Stimulated activated CD8-positive, alpha-beta memory T cell treated with anti-CD3 and anti-CD28 coated beads, Interleukin-7, amount 100 ng/mL, for 4 hours (primary cell): ENCODE data around the gene CD69.
A peak's percentile ranks its signal among the peaks of the same experiment; 100 is the strongest.
"Not testable (repeated sequence)": the region's sequence is repeated elsewhere in the genome, so short reads cannot be mapped to it uniquely, and the experiment has no call there.

ENCODE experiments used
- DNase-seq, 2 donors: peaks; one replicate each; pipeline ENCODE4 v3.0.0-alpha.2; 2020; ENCODE audit warnings: low read depth in 2 of 2

The CD69 gene

DNA sequence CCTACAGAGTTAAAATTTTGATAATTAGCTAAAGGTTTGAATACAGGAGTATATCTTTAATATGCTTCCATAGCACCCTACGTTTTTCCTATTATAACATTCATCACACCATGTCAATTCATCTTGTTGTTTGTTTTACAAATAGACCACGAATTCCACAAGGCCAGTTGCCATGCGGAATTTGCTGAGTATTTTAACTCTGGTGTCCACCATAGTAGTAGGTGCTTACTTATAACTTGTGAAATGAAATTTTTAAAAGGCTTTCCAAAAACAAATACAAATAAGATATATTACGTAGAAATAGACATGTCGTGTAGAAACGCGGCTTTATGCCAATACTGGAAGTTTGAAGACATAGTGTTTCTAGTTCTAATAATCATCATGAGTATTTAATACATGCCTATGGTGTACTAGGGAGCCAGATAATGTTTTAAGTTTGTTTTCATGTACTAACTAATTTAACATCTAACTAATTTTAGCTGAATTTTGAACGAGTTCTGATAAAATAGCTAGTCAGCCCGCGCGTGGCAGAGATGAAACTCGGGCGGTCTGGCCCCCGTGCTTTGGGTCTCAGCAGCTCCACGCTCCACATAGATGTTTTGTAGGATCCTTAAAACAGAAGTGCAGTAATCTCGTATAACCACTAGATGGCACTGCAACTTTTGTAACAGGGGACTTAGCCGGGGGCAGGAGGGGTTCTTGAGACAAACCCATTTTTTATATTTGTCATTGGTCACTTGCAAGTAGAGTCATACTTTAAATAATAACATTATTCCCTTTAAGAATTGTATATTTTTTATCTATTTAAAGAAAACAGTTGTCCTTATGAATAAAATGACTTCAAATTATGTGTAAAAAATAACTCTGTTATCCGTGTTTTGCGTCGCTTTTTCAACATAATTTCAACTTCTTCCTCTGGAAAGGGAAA lies 10.2 kb downstream of the CD69 start:
- peak in 1 of 2 donors; percentile 42 for DNase-seq

DNA sequence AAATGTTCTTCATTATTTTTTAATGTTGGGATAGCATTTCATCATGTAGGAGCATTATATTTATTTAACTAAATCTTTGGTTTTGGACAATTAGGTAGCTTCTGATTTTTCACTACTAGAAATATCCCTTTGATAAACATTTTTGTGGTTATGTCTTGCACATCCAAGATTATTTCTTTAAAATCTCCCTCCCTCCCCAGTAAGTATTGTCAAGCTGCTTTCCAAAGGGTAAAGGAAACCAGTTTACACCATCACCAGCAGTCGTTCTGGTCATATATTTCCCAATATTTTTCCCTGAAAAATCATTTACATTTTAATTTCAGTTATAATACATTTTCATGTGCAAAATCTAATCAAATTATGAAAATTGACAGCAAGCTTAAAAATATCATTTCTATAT lies 11.1 kb downstream of the CD69 start:
- DNase-seq, result no peak

DNA sequence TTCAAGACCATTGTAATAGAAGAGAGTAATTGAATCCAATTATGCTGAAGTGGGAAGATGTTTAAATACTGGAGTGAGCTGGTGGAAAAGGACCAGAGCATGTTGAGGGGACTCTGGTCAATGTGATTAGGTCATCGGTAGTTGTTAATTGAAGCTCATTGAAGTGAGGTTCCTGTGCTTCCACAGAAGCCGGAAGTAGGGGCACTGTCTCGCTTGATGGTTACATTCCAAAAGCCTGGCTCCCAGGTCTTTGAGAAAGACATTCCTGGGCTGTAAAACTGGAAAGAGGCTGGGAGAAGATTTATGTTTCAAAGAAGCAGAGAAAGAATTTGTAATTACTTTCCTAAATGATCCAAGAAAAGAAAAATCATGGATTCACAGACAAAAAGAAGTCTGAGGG lies 15.5 kb downstream of the CD69 start:
- DNase-seq, result no peak

- no peak for DNase-seq
These were observed 18.0 kb downstream of the CD69 start for GRCh38 chr12:9742661-9743060.

DNA sequence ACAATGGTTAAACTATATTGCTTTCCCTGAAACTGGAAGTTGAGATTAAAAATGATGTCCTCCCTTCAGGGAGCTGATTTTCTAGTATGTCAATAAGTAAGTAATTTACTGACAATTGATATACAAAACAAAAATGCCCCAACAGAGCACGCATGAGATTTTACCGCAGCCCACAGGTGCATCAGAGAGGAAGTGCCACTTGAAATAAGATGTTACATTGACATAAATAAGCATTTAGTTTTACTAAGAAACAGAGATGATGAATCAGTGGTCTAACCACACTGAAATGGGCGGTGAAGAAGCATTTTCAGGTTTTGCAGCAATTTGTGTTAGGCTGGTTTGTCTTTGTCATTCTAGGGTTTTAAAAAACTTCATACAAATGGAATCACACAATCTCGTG lies 19.0 kb downstream of the CD69 start:
- peak; percentile 59 to 71 for DNase-seq

DNA sequence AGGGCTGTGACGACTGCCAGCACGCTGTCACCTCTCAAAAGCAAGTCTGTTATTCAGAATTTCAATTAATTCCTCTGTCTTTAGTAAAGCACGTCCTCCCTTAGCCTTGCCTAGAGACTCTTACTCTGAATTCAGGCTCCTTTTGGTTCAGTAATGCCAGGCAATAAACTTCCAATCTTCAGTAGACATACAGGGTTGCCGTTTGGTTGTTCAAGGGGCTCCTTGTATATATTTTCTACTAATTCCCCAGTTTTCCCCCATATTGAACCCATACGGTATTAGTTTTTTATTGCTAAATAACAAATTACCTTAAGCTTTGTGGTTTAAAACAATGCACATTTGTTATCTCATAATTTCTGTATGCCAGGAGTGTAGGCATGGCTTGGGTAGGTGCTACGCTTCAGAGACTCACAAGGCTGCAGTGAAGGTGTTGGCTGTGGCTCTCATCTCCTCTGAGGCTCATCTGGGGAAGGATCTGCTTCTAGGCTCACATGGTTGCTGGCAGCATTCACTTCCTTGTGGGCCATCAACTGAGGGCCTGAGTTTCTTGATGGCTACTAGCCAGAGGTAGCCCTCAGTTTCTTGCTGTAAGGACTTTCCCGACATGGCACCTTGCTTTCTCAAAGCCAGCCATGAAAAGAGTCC lies 20.5 kb downstream of the CD69 start:
- DNase-seq, result no peak

DNA sequence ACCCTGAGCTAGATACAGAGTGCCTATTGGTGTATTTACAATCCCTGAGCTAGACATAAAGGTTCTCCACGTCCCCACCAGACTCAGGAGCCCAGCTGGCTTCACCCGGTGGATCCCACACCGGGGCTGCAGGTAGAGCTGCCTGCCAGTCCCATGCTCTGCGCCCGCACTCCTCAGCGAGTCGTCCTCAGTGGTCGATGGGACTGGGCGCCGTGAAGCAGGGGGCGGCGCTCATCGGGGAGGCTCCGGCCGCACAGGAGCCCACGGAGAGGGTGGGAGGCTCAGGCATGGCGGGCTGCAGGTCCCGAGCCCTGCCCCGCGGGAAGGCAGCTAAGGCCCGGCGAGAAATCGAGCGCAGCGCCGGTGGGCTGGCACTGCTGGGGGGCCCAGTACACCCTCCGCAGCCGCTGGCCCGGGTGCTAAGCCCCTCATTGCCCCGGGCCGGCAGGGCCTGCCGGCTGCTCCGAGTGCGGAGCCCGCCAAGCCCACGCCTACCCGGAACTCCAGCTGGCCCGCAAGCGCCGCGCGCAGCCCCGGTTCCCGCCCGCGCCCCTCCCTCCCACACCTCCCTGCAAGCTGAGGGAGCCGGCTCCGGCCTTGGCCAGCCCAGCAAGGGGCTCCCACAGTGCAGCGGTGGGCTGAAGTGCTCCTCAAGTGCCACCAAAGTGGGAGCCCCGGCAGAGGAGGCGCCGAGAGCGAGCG lies 21.1 kb downstream of the CD69 start:
- DNase-seq, result not testable (repeated sequence)

DNA sequence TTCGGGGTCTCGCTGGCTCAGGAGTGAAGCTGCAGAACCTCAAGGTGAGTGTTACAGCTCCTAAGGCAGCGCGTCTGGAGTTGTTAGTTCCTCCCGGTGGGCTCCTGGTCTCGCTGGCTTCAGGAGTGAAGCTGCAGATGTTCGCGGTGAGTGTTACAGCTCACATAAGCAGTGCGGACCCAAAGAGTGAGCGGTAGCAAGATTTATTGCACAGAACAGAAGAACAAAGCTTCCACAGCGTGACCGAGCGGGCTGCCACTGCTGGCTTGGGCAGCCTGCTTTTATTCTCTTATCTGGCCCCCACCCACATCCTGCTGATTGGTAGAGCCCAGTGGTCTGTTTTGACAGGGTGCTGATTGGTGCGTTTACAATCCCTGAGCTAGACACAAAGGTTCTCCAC lies 21.8 kb downstream of the CD69 start:
- DNase-seq, result not testable (repeated sequence)

- DNase-seq, result no peak
These were observed 23.6 kb downstream of the CD69 start for GRCh38 chr12:9736936-9737705.

DNA sequence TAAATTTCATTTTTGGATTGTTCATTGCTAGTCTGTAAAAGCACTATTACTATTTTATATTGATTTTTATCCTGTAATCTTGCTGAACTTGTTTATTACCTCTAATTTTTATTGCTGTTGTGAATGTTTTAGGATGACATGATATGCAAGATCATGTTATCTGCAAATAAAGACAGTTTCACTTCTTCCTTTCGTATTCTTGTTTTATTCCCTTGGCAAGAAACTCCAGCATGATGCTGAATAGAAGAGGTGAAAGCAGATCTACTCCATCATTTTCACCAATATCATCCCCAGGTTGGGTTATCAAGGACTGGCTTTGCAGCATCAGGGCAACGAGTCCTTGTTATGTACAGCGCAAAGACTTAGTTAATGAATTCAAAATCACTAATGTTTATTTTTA lies 25.1 kb downstream of the CD69 start:
- no peak for DNase-seq

- no peak for DNase-seq
These were observed 27.7 kb downstream of the CD69 start, which contains the start of gene CLECL1 for GRCh38 chr12:9732921-9733461. CLECL1 (minus strand) TSS chr12:9733097.

GRCh38 chr12:9731797-9732196 lies 28.9 kb downstream of the CD69 start:
- no peak for DNase-seq

- DNase-seq, result no peak
These were observed 29.3 kb downstream of the CD69 start for GRCh38 chr12:9731393-9731792.

DNA sequence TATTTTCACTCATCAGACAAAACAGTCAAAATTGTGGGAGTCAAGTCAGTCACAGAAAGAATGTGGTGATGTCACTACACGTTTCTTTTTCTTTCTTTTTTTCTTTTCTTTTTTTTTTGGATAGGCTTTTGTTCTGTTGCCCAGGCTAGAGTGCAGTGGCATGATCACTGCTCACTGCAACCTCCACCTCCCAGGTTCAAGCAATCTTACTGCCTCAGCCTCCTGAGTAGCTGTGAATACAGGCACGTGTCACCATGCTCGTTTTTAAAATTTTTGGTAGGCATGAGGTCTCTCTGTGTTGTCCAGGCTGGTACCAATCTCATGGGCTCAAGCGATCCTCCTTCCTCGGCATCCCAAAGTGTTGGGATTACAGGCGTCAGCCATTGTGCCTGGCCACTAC lies 30.1 kb downstream of the CD69 start:
- no peak for DNase-seq

DNA sequence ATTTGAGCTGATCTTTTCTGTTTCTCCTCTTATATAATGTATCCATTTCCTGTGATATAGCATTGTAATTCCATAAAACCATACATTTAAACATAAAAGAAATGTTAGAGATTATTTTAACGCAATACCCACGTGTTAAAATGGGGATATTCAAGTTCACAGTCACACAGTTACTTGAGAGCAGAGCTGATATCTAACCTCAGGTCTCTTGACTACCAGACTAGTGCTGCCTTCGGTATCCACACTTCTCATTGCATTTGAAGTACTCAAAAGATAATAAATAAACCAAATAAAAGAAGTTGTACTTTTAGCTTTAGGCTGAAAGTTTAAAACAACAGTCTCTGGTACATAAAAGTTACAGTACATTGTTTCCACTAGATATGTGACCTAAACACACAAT lies 30.7 kb downstream of the CD69 start:
- no peak for DNase-seq

DNA sequence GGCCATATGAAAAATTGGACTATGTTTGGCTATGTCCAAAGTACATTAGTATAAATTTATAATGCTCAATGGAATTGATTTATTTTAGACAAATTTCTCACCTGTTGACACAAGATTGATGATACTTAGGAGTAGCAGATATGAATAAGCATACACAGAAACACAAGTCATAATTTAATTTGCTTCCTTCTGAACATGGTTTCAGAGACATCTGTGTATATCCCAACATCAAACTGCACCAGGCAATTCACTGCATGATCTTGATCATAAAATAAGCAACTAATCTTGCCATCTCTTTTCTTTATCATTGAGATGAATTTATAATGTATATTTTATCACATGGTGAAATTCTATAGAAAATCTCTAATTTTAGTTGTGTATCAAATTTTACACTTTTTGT lies 31.6 kb downstream of the CD69 start:
- no peak for DNase-seq

DNA sequence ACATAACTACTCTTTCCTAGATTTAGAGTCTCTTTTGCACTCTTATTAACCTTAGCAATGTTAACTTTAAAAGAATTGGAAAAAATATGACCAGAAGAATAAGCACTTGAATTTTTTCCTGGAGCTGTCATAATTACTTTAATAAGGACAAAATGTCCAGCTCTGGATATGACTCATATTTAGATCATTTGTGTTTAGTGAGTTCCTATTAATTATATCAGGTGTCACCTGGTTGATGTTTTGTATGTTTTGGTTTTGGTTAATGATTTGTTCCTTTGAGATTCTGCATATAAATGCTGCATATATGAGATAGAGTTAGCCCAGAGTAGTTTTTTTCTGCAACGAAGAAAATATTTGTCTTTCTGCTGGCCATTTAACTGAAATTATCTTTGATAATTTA lies 32.9 kb downstream of the CD69 start:
- no peak for DNase-seq

DNA sequence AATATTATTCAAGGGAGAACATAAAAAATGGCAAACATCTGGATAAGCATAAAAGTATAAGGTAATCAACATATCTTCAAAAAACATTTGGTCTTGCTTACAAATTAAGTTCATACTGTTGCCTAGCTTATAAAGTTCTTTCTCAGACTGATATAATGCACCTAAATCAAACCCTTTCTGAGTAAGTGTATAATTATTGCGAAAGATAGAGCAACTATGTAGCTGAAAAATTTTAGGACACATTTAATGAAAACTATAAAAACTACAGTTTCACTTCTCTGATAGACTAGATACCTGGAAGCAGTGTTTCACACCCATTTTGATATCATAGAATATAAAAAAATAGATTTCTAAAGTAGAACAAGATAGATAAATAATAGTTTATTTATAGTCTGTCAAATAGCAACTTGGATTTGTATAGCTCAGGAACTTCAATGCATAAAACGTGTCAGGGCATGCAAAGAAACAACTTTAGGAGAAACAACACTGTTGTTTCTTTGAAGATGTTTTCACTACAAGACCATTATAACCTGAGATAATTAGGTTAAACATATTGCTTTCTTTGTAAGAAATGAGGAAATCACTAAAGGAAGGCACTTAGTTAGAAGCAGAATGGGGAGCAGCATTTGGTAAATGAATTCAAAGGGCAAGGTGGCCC lies 35.4 kb downstream of the CD69 start:
- no peak for DNase-seq

GRCh38 chr12:9724023-9724422 lies 36.7 kb downstream of the CD69 start:
- no peak for DNase-seq

- DNase-seq, result no peak
These were observed 39.2 kb downstream of the CD69 start for GRCh38 chr12:9721394-9722092.
